ENCODE results near the gene KCTD1.

Gene KCTD1

GRCh38 chr18:26526966-26527234 is 21.5 kb downstream of the KCTD1 start:
- TF ChIP-seq, protein P1, sequence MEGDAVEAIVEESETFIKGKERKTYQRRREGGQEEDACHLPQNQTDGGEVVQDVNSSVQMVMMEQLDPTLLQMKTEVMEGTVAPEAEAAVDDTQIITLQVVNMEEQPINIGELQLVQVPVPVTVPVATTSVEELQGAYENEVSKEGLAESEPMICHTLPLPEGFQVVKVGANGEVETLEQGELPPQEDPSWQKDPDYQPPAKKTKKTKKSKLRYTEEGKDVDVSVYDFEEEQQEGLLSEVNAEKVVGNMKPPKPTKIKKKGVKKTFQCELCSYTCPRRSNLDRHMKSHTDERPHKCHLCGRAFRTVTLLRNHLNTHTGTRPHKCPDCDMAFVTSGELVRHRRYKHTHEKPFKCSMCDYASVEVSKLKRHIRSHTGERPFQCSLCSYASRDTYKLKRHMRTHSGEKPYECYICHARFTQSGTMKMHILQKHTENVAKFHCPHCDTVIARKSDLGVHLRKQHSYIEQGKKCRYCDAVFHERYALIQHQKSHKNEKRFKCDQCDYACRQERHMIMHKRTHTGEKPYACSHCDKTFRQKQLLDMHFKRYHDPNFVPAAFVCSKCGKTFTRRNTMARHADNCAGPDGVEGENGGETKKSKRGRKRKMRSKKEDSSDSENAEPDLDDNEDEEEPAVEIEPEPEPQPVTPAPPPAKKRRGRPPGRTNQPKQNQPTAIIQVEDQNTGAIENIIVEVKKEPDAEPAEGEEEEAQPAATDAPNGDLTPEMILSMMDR (conservative IDR thresholded peaks at IDR 0.05) = no peak
- no peak for TF ChIP-seq ZFX (IDR thresholded peaks at IDR 0.05)

GRCh38 chr18:26526128-26526965 is 22.0 kb downstream of the KCTD1 start:
- TF ChIP-seq, protein P1 (conservative IDR thresholded peaks at IDR 0.05) = no peak
- TF ChIP-seq ZFX (IDR thresholded peaks at IDR 0.05) = no peak
- H3K27ac ChIP-seq = no peak overlapping the region

More at GRCh38 chr18:26526966-26527234, 21.5 kb downstream of the KCTD1 start:
- no peak overlapping the region for H3K27ac ChIP-seq

DNA sequence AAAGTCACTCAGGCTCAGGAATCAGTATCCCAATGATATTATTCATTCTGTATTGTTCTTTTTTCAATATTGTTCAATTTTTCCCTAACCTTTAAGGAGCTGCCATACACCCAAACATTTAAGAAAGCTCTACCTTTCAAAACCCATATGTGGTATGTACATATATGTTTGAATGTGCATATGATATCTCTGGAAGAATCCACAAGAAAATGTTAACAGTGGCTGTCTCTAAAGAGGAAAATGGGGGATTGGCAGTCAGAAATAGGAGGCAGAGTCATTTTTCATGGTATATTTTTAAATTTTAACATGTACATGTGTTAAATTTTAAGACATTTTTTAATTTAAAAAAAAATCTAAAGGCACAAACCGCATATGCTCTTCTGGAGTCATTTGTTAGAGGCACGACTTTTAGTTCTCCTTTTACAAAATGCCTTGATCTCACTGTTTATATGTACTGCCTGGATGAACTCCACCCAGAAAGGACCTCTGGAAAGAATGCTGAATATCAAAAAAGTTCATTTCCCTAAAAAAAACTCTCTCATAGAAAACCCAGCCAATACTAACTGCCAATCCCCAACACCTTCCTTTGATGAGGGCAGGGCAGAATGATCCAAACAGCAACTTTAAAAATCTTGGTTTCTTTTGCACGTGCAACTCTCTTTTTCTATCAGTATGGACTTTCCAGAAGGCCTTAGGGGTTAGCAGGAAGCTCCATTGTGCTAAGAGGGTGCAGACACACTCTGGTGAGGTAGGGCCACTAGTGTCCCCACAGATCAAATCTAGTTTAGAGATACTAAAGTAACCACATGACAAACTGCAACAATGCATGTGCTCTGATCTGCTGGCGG is 23.6 kb downstream of the KCTD1 start:
- TF ChIP-seq, protein P1 (conservative IDR thresholded peaks at IDR 0.05) = no peak
- TF ChIP-seq ZFX (IDR thresholded peaks at IDR 0.05) = no peak

DNA sequence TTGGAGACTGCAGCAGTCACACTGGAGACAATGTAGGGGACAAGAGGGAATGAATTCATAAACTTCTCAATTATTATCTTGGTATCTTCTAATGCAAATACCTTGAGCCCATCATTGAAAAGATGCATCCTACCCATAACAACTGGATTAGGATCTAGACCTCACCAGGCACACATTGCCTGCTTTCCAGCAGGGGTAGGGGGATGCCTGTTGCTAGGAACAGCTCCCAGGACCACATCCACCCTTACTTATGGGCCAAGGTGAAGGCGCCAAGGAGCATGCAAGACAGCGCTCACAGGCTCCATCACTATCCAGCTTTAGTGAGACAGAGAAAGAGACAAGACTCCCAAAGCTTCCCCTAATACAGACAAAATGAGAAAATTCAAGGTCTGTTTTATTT is 24.4 kb downstream of the KCTD1 start:
- TF ChIP-seq, protein P1 (conservative IDR thresholded peaks at IDR 0.05) = no peak
- TF ChIP-seq ZFX (IDR thresholded peaks at IDR 0.05) = no peak
- no peak overlapping the region for H3K27ac ChIP-seq

More for the DNA sequence above, 23.6 kb downstream of the KCTD1 start:
- H3K27ac ChIP-seq = no peak overlapping the region

DNA sequence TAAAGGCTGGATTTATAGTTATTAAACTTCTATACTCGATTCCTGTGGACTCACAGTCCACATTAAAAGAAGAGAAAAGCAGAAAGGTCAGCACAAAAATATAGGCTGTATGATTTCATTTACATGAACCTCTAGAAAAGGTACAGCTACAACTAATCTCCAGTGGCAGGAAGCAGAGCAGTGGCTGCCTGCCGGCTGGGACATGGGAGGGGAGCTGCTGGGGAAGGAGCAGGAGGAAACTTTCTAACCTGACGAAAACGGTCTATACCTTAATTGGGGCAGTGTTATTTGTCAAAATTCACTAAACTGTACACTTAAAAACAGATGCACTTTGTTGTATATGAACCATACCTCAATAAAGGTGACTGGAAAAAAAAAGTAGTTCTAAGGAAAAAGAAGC is 26.7 kb downstream of the KCTD1 start:
- TF ChIP-seq, protein P1 (conservative IDR thresholded peaks at IDR 0.05) = no peak
- no peak for TF ChIP-seq ZFX (IDR thresholded peaks at IDR 0.05)
- H3K27ac ChIP-seq = no peak overlapping the region

GRCh38 chr18:26520974-26521373 is 27.4 kb downstream of the KCTD1 start:
- H3K27ac ChIP-seq = no peak overlapping the region
- TF ChIP-seq ZFX (IDR thresholded peaks at IDR 0.05) = no peak
- TF ChIP-seq, protein P1 (conservative IDR thresholded peaks at IDR 0.05) = no peak

- TF ChIP-seq ZFX (IDR thresholded peaks at IDR 0.05) = no peak
- TF ChIP-seq, protein P1 (conservative IDR thresholded peaks at IDR 0.05) = no peak
- no peak overlapping the region for H3K27ac ChIP-seq
Measured at GRCh38 chr18:26519114-26519513, 29.2 kb downstream of the KCTD1 start.
